ENCODE results near the gene KIAA0825.

The KIAA0825 gene

GRCh38 chr5:94243612-94244011 is 374.8 kb downstream of the KIAA0825 start:
- no peak for DNase-seq (ENCODE audit: low read depth)

GRCh38 chr5:94240993-94241651 is 377.3 kb downstream of the KIAA0825 start:
- DNase-seq (ENCODE audit: low read depth): no peak

- no peak for DNase-seq (ENCODE audit: low read depth)
These were observed 377.8 kb downstream of the KIAA0825 start for GRCh38 chr5:94240596-94240992.

DNA sequence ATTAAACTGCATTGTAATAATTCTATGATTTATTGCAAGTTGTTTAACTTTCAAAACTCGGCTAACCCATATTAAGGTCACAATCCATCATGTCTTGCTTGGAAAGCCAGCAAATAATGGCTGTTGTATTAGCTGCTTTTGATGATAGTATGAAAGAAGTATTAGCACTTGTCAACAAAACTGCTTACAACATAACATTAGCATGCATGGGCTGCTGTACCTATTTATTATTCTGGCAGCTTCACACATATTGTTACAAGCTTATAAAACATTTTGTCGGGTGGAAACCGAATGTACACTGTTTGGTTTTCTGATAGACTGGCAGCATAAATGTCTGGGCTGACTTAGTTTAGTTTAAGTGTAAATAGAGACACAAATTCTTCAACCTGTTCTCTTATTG is 378.3 kb downstream of the KIAA0825 start:
- DNase-seq (ENCODE audit: low read depth): no peak

GRCh38 chr5:94239266-94239665 is 379.1 kb downstream of the KIAA0825 start:
- no peak for DNase-seq (ENCODE audit: low read depth)

- DNase-seq (ENCODE audit: low read depth): no peak
These were observed 383.4 kb downstream of the KIAA0825 start for GRCh38 chr5:94234987-94235386.

DNA sequence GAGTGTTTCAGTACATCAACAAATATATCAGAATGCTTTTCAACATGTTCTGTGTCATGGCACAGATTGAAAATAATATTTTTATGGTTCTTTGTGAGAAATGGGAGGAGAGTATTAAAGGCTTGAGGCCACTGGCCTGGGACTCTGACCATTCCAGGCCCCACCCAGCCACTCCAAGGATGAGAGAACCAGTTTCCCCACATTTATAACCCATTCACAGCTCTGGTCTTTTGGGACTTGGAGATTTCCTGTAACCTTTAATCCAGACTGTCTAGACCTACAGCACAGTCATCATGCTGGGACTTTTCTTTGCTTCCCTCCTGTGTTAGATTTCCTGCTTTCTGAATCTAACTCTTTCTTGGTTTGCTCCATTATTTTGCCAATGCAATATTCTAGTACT is 389.6 kb downstream of the KIAA0825 start:
- DNase-seq (ENCODE audit: low read depth): no peak

- no peak for DNase-seq (ENCODE audit: low read depth)
These were observed 395.2 kb downstream of the KIAA0825 start for GRCh38 chr5:94223235-94223634.

DNA sequence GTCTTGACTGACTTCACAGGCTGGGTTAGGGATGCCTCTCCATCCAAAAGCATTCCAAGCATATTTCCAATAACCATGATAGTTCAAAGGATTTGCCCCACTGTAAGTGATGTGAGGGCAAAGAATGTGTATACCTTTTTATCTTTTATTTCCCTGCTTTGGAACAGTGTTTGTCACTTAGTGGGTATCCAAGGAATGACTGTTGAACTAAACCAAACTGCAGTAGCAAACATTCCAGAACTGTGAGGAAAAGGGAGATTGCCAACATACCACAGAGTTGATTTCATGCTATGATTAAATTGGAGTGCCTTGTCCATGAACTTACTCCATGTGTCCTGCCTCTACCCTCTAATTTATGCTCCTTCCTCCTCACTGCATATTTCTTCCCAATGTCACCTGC is 400.0 kb downstream of the KIAA0825 start:
- DNase-seq (ENCODE audit: low read depth): no peak

- no peak for DNase-seq (ENCODE audit: low read depth)
These were observed 400.7 kb downstream of the KIAA0825 start for GRCh38 chr5:94217745-94218144.

DNA sequence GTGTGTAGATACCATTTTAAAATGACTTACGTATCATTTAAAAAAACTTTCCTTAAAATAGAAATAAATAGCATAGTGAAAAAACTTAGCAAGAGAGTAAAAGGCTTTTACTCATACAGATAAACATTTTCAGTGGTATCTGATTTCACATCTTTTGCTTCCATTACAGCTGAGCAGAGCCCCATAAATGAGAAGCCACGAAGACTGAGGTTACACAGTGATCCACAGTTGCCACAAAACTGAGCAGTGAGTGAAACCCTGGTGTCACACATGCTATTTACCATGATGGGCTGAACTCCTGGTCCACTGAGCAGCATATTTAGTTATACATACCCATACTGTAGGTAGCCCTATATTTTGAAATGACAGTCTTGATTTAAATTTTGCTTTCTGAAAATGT is 401.2 kb downstream of the KIAA0825 start:
- no peak for DNase-seq (ENCODE audit: low read depth)

GRCh38 chr5:94212476-94212875 is 405.9 kb downstream of the KIAA0825 start:
- DNase-seq (ENCODE audit: low read depth): no peak

DNA sequence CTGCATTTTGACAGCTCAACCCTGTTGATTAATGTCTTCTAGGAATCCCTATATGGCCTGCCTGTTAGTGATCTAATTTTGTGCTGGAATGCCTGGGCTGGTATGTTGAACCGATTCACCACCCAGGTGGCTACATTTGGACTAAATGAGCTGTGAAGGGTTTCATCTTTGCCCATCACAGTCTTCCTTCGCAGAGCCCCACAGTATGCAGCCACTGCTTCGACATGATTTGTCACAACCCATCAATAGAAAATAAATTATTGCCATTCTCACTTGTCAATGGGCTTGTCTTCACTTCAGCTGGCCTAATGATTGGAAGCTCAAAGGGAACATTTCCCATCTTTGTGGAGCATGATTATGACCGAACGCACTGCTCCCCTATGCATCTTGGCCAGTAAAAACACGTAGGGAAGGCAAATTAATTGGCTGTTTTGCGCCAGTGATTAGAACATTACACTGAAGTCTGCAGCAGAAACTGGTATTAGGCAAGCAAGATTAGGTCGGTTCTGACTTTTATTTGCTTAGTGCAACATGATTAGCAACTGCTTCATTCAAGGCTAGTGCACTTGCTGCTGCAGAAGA is 408.5 kb downstream of the KIAA0825 start:
- no peak for DNase-seq (ENCODE audit: low read depth)

DNA sequence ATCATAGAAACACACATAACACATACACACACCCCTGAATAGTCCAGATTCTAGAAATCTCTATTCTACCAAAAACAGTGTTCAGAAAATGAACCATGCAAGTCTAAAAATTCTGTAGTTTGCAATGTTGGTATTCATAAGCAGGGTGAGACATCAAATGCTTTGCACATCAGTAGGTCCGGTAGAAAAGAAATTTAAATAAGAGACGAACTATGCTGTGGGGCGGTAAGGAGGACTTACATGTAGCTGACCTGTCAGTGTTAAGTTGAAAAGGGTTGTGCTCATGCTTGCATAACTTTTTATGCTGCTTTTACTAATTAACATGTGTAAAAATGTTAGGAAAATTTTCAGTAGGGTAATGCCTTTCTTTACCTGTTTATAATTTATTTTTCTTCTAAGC is 409.1 kb downstream of the KIAA0825 start:
- DNase-seq (ENCODE audit: low read depth): no peak

GRCh38 chr5:94199566-94199965 is 418.8 kb downstream of the KIAA0825 start:
- no peak for DNase-seq (ENCODE audit: low read depth)

- no peak for DNase-seq (ENCODE audit: low read depth)
These were observed 420.4 kb downstream of the KIAA0825 start for GRCh38 chr5:94197970-94198369.

DNA sequence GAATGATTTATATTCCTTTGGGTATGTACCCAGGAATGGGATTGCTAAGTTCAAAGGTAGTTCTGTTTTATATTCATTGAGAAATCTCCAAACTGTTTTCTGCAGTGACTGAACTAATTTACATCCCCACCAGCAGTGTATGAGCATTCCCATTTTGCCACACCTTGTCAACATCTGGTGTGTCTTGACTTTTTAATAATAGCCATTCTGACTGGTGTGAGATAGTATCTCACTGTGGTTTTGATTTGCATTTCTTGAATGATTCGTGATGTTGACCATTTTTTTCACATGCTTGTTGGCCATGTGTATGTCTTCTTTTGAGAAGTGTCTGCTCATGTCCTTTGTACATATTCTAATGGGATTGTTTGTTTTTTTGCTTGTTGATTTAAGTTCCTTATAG is 421.5 kb downstream of the KIAA0825 start:
- no peak for DNase-seq (ENCODE audit: low read depth)

- no peak for DNase-seq (ENCODE audit: low read depth)
These were observed 425.6 kb downstream of the KIAA0825 start for GRCh38 chr5:94192658-94193391.

GRCh38 chr5:94191604-94192003 is 426.8 kb downstream of the KIAA0825 start:
- DNase-seq (ENCODE audit: low read depth): no peak

DNA sequence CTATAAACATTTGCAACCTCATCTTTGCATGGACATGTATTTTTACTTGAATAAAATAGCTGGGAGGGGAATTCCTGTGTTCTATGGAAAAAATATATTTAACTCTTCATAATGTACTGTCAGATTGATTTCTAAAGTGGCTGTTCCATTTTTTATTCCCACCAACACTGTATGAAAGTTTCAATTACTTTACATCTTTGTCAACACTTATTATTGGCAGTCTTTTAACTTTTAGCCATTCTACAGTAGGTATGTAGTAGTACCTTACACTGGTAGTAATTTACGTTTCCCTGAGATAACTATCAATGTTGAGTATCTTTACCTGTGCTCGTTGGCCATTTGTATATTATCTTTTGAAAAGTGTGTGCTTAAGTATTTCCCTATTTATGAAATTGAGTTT is 429.7 kb downstream of the KIAA0825 start:
- no peak for DNase-seq (ENCODE audit: low read depth)

- DNase-seq (ENCODE audit: low read depth): no peak
These were observed 433.5 kb downstream of the KIAA0825 start for GRCh38 chr5:94184870-94185269.

GRCh38 chr5:94181895-94182294 is 436.5 kb downstream of the KIAA0825 start:
- DNase-seq (ENCODE audit: low read depth): no peak

DNA sequence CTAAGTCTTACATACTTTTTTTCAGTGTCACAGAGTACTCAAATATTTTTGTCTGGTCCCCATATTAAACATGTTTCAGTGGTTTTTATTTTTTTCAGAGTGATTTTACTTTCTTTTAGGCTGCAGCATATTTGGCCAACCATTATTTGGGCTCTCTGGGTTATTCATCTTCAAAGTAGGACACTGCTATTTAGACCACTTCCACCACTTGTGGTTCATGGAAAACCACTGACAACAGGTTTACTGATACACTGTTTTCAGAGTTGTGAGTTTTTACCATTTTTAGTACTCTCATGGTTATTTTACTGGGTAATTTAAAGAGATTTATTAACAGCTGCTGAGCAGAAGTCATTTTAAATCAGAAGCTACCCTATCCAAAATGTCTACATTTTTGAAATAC is 437.6 kb downstream of the KIAA0825 start:
- no peak for DNase-seq (ENCODE audit: low read depth)

DNA sequence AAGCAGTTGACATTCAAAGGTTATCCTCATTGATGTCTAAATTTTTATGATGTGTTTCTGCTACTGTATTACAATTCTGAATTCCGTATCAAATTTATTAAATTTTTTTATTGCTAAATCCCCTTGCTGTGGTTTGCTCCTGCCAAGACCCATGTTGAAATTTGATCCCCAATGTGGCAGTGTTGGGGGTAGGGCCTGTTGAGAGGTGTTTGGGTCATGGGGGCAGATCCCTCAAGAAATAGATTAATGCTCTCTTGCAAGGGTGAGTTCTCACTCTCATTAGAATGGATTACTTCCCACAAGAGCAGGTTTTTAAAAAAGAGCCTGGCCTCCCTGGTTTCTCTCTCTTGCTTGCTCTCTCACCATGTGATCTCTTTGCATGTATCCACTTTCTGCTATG is 442.5 kb downstream of the KIAA0825 start:
- no peak for DNase-seq (ENCODE audit: low read depth)

All from activated T-cell treated with anti-CD3 and anti-CD28 coated beads for 1 hour (primary cell).